DMS53 treated with DMSO at 0.1 percent for 48 hours (cell line): Measurements from ENCODE around the gene NCF2.

Experiments
- DNase-seq: peaks from one replicate; lab custom pipeline; 2025; ENCODE audit not compliant: unreplicated experiment; lab: John Stamatoyannopoulos, UW

The NCF2 gene

GRCh38 chr1:183553764-183554163 lies 36.5 kb downstream of the NCF2 start:
- DNase-seq: no peak

GRCh38 chr1:183553331-183553730 lies 36.9 kb downstream of the NCF2 start:
- DNase-seq: no peak

GRCh38 chr1:183552891-183553290 lies 37.4 kb downstream of the NCF2 start:
- no peak for DNase-seq

GRCh38 chr1:183552441-183552840 lies 37.8 kb downstream of the NCF2 start:
- no peak for DNase-seq

- no peak for DNase-seq
Observed at GRCh38 chr1:183551924-183552323, 38.3 kb downstream of the NCF2 start.

GRCh38 chr1:183550915-183551314 lies 39.3 kb downstream of the NCF2 start:
- DNase-seq: no peak

GRCh38 chr1:183548116-183548515 lies 42.1 kb downstream of the NCF2 start:
- DNase-seq: peak; percentile 95

GRCh38 chr1:183546427-183546826 lies 43.8 kb downstream of the NCF2 start:
- DNase-seq: no peak

GRCh38 chr1:183544598-183545297 lies 45.5 kb downstream of the NCF2 start:
- peak; percentile 43 for DNase-seq

- DNase-seq: peak; percentile 72
Observed at GRCh38 chr1:183543619-183544204, 46.5 kb downstream of the NCF2 start.

GRCh38 chr1:183537405-183537804 lies 52.9 kb downstream of the NCF2 start:
- no peak for DNase-seq

- DNase-seq: no peak
Observed at GRCh38 chr1:183533617-183534174, 56.6 kb downstream of the NCF2 start.

GRCh38 chr1:183528577-183528976 lies 61.7 kb downstream of the NCF2 start:
- no peak for DNase-seq

- DNase-seq: no peak
Observed at GRCh38 chr1:183522104-183522503, 68.2 kb downstream of the NCF2 start.

GRCh38 chr1:183520379-183520778 lies 69.9 kb downstream of the NCF2 start:
- no peak for DNase-seq

GRCh38 chr1:183517401-183517800 lies 72.9 kb downstream of the NCF2 start:
- DNase-seq: no peak

- DNase-seq: no peak
Observed at GRCh38 chr1:183516725-183517124, 73.5 kb downstream of the NCF2 start.

- DNase-seq: peak; percentile 39
Observed at GRCh38 chr1:183515002-183515689, 75.1 kb downstream of the NCF2 start.

GRCh38 chr1:183514235-183514634 lies 76.0 kb downstream of the NCF2 start:
- DNase-seq: no peak

- no peak for DNase-seq
Observed at GRCh38 chr1:183512450-183512849, 77.8 kb downstream of the NCF2 start.

- no peak for DNase-seq
Observed at GRCh38 chr1:183508694-183509093, 81.6 kb downstream of the NCF2 start.

- no peak for DNase-seq
Observed at GRCh38 chr1:183506561-183506960, 83.7 kb downstream of the NCF2 start.
